GM19351 (cell line): Measurements from ENCODE around the gene FER1L5.

ENCODE experiments used
- ATAC-seq: cut with Tn5 transposase; IDR thresholded peaks from one replicate; pipeline ENCODE4 v1.9.1; 2021; ENCODE audit warnings: mild to moderate bottlenecking, moderate library complexity; ENCODE audit not compliant: unreplicated experiment

FER1L5 gene

GRCh38 chr2:96642564-96643360 lies at the start of gene FER1L5:
TSS of gene FER1L5 (plus strand) at chr2:96642764. CDS start at chr2:96642837, 73 bp downstream.
- no peak for ATAC-seq

- no peak for ATAC-seq
These were observed 48.3 kb upstream of the FER1L5 start for GRCh38 chr2:96594282-96594681.

- no peak for ATAC-seq
These were observed 47.8 kb upstream of the FER1L5 start for GRCh38 chr2:96594691-96595152.

- no peak for ATAC-seq
These were observed 46.0 kb upstream of the FER1L5 start for GRCh38 chr2:96596596-96596995.

- ATAC-seq = no peak
These were observed 42.6 kb upstream of the FER1L5 start for GRCh38 chr2:96599941-96600340.

- ATAC-seq = no peak
These were observed 40.9 kb upstream of the FER1L5 start for GRCh38 chr2:96601382-96602292.

GRCh38 chr2:96602330-96602823 lies 40.2 kb upstream of the FER1L5 start:
- no peak for ATAC-seq

- ATAC-seq = no peak
These were observed 38.5 kb upstream of the FER1L5 start for GRCh38 chr2:96604104-96604503.

GRCh38 chr2:96608469-96609455 lies 33.8 kb upstream of the FER1L5 start:
- ATAC-seq = no peak

- no peak for ATAC-seq
These were observed 26.4 kb upstream of the FER1L5 start for GRCh38 chr2:96616128-96616527.

GRCh38 chr2:96616535-96616934 lies 26.0 kb upstream of the FER1L5 start:
- ATAC-seq = no peak

GRCh38 chr2:96617012-96617411 lies 25.6 kb upstream of the FER1L5 start:
- ATAC-seq = no peak

GRCh38 chr2:96618596-96619283 lies 23.8 kb upstream of the FER1L5 start:
- ATAC-seq = no peak

GRCh38 chr2:96622544-96622943 lies 20.0 kb upstream of the FER1L5 start:
- no peak for ATAC-seq

- ATAC-seq = no peak
These were observed 19.4 kb upstream of the FER1L5 start for GRCh38 chr2:96623116-96623515.

- ATAC-seq = no peak
These were observed 16.7 kb upstream of the FER1L5 start for GRCh38 chr2:96625571-96626552.

GRCh38 chr2:96626553-96626942 lies 16.0 kb upstream of the FER1L5 start:
- no peak for ATAC-seq

- ATAC-seq = no peak
These were observed 10.6 kb upstream of the FER1L5 start for GRCh38 chr2:96631804-96632435.
